ENCODE measurements around the gene WWC2.

The WWC2 gene

GRCh38 chr4:183214912-183215488 lies 115.9 kb downstream of the WWC2 start:
- in situ Hi-C loops (cut with HindIII; ENCODE audit: low pct_unique_long_range_greater_than_20kb, low sequenced_read_pairs): no loop called here
- no peak for DNase-seq (ENCODE audit: low read depth in 1 of 2, low spot score in 1 of 2)
- no peak for TF ChIP-seq JUND (IDR thresholded peaks at IDR 0.05; ENCODE audit: low read depth)

- TF ChIP-seq JUND (IDR thresholded peaks at IDR 0.05; ENCODE audit: low read depth): no peak
- in situ Hi-C loops (cut with HindIII; ENCODE audit: low pct_unique_long_range_greater_than_20kb, low sequenced_read_pairs): no loop called here
These were observed 121.2 kb downstream of the WWC2 start for GRCh38 chr4:183220236-183220635.

GRCh38 chr4:183223053-183223452 lies 124.0 kb downstream of the WWC2 start:
- in situ Hi-C loops (cut with HindIII; ENCODE audit: low pct_unique_long_range_greater_than_20kb, low sequenced_read_pairs): no loop called here
- DNase-seq (ENCODE audit: low read depth in 1 of 2, low spot score in 1 of 2): no peak
- TF ChIP-seq JUND (IDR thresholded peaks at IDR 0.05; ENCODE audit: low read depth): no peak

More at GRCh38 chr4:183220236-183220635, 121.2 kb downstream of the WWC2 start:
- DNase-seq (ENCODE audit: low read depth in 1 of 2, low spot score in 1 of 2): no peak

GRCh38 chr4:183229397-183229796 lies 130.3 kb downstream of the WWC2 start:
- no peak for TF ChIP-seq JUND (IDR thresholded peaks at IDR 0.05; ENCODE audit: low read depth)
- no peak for DNase-seq (ENCODE audit: low read depth in 1 of 2, low spot score in 1 of 2)
- in situ Hi-C loops (cut with HindIII; ENCODE audit: low pct_unique_long_range_greater_than_20kb, low sequenced_read_pairs): no loop called here

- in situ Hi-C loops (cut with HindIII; ENCODE audit: low pct_unique_long_range_greater_than_20kb, low sequenced_read_pairs): no loop called here
- DNase-seq (ENCODE audit: low read depth in 1 of 2, low spot score in 1 of 2): no peak
- no peak for TF ChIP-seq JUND (IDR thresholded peaks at IDR 0.05; ENCODE audit: low read depth)
These were observed 141.7 kb downstream of the WWC2 start for GRCh38 chr4:183240581-183241321.

- no peak for TF ChIP-seq JUND (IDR thresholded peaks at IDR 0.05; ENCODE audit: low read depth)
- in situ Hi-C loops (cut with HindIII; ENCODE audit: low pct_unique_long_range_greater_than_20kb, low sequenced_read_pairs): no loop called here
- no peak for DNase-seq (ENCODE audit: low read depth in 1 of 2, low spot score in 1 of 2)
These were observed 142.2 kb downstream of the WWC2 start for GRCh38 chr4:183241322-183241640.

GRCh38 chr4:183241721-183242151 lies 142.7 kb downstream of the WWC2 start:
- DNase-seq (ENCODE audit: low read depth in 1 of 2, low spot score in 1 of 2): no peak
- in situ Hi-C loops (cut with HindIII; ENCODE audit: low pct_unique_long_range_greater_than_20kb, low sequenced_read_pairs): no loop called here
- TF ChIP-seq JUND (IDR thresholded peaks at IDR 0.05; ENCODE audit: low read depth): no peak

GRCh38 chr4:183242291-183242690 lies 143.2 kb downstream of the WWC2 start:
- in situ Hi-C loops (cut with HindIII; ENCODE audit: low pct_unique_long_range_greater_than_20kb, low sequenced_read_pairs): no loop called here
- no peak for DNase-seq (ENCODE audit: low read depth in 1 of 2, low spot score in 1 of 2)
- TF ChIP-seq JUND (IDR thresholded peaks at IDR 0.05; ENCODE audit: low read depth): no peak

- no peak for TF ChIP-seq JUND (IDR thresholded peaks at IDR 0.05; ENCODE audit: low read depth)
- in situ Hi-C loops (cut with HindIII; ENCODE audit: low pct_unique_long_range_greater_than_20kb, low sequenced_read_pairs): no loop called here
- DNase-seq (ENCODE audit: low read depth in 1 of 2, low spot score in 1 of 2): no peak
These were observed 145.0 kb downstream of the WWC2 start for GRCh38 chr4:183244019-183244418.

- DNase-seq (ENCODE audit: low read depth in 1 of 2, low spot score in 1 of 2): no peak
- in situ Hi-C loops (cut with HindIII; ENCODE audit: low pct_unique_long_range_greater_than_20kb, low sequenced_read_pairs): no loop called here
- TF ChIP-seq JUND (IDR thresholded peaks at IDR 0.05; ENCODE audit: low read depth): no peak
These were observed 145.4 kb downstream of the WWC2 start for GRCh38 chr4:183244506-183244905.

- no peak for DNase-seq (ENCODE audit: low read depth in 1 of 2, low spot score in 1 of 2)
- in situ Hi-C loops (cut with HindIII; ENCODE audit: low pct_unique_long_range_greater_than_20kb, low sequenced_read_pairs): no loop called here
- TF ChIP-seq JUND (IDR thresholded peaks at IDR 0.05; ENCODE audit: low read depth): no peak
These were observed 149.1 kb downstream of the WWC2 start for GRCh38 chr4:183248201-183248600.

- peak in 1 of 2 experiments; percentile 50 for DNase-seq (ENCODE audit: low read depth in 1 of 2, low spot score in 1 of 2)
- in situ Hi-C loops (cut with HindIII; ENCODE audit: low pct_unique_long_range_greater_than_20kb, low sequenced_read_pairs): no loop called here
- no peak for TF ChIP-seq JUND (IDR thresholded peaks at IDR 0.05; ENCODE audit: low read depth)
These were observed 150.8 kb downstream of the WWC2 start for GRCh38 chr4:183249854-183250253.

- in situ Hi-C loops (cut with HindIII; ENCODE audit: low pct_unique_long_range_greater_than_20kb, low sequenced_read_pairs): no loop called here
- TF ChIP-seq JUND (IDR thresholded peaks at IDR 0.05; ENCODE audit: low read depth): no peak
- no peak for DNase-seq (ENCODE audit: low read depth in 1 of 2, low spot score in 1 of 2)
These were observed 151.8 kb downstream of the WWC2 start for GRCh38 chr4:183250831-183251230.

GRCh38 chr4:183252959-183253358 lies 153.9 kb downstream of the WWC2 start:
- peak in 1 of 2 experiments; percentile 27 for DNase-seq (ENCODE audit: low read depth in 1 of 2, low spot score in 1 of 2)
- in situ Hi-C loops (cut with HindIII; ENCODE audit: low pct_unique_long_range_greater_than_20kb, low sequenced_read_pairs): no loop called here
- TF ChIP-seq JUND (IDR thresholded peaks at IDR 0.05; ENCODE audit: low read depth): no peak
